Measurements from ENCODE around the gene OR51A7. TPM values are rescaled to one million over a fixed set of nuclear protein-coding genes. Genes with fewer than 3 reads are reported as not detected.
"Not testable (repeated sequence)": the region's sequence is repeated elsewhere in the genome, so short reads cannot be mapped to it uniquely, and the experiment has no call there.

Gene OR51A7
- not detected in 2 replicates for total RNA-seq (2014; rRNA removed; shearing (Covaris generic))
- not detected in 2 replicates for polyA plus RNA-seq (2014; cell fraction: nucleus; rRNA removed)

GRCh38 chr11:4903484-4903883 is at the start of gene OR51A7:
Gene OR51A7, plus strand, starts transcription at chr11:4903783. Its CDS starts 3,587 bp downstream, at chr11:4907370.
- DNase-seq (ENCODE audit: extremely low read depth, low read depth): no peak

GRCh38 chr11:4854286-4854685 is 49.3 kb upstream of the OR51A7 start:
- not testable (repeated sequence) for DNase-seq (ENCODE audit: extremely low read depth, low read depth)

GRCh38 chr11:4862447-4863236 is 40.9 kb upstream of the OR51A7 start:
- no peak for DNase-seq (ENCODE audit: extremely low read depth, low read depth)

GRCh38 chr11:4863876-4864275 is 39.7 kb upstream of the OR51A7 start:
- DNase-seq (ENCODE audit: extremely low read depth, low read depth): no peak

- no peak for DNase-seq (ENCODE audit: extremely low read depth, low read depth)
These were observed 37.7 kb upstream of the OR51A7 start for GRCh38 chr11:4865855-4866254.

GRCh38 chr11:4881188-4881587 is 22.4 kb upstream of the OR51A7 start:
- no peak for DNase-seq (ENCODE audit: extremely low read depth, low read depth)

GRCh38 chr11:4881860-4882500 is 21.6 kb upstream of the OR51A7 start, which contains the start of gene OR51T1:
Gene OR51T1, plus strand, starts transcription at chr11:4881900. Its CDS starts 0 bp downstream, at chr11:4881900.
- no peak for DNase-seq (ENCODE audit: extremely low read depth, low read depth)

GRCh38 chr11:4882543-4882942 is 21.0 kb upstream of the OR51A7 start:
- no peak for DNase-seq (ENCODE audit: extremely low read depth, low read depth)

- DNase-seq (ENCODE audit: extremely low read depth, low read depth): no peak
These were observed 19.2 kb upstream of the OR51A7 start for GRCh38 chr11:4884361-4884760.

- no peak for DNase-seq (ENCODE audit: extremely low read depth, low read depth)
These were observed 17.4 kb upstream of the OR51A7 start for GRCh38 chr11:4886186-4886585.

GRCh38 chr11:4887591-4887990 is 16.0 kb upstream of the OR51A7 start:
- DNase-seq (ENCODE audit: extremely low read depth, low read depth): no peak

- no peak for DNase-seq (ENCODE audit: extremely low read depth, low read depth)
These were observed 13.3 kb upstream of the OR51A7 start for GRCh38 chr11:4890279-4890678.

GRCh38 chr11:4891996-4892640 is 11.5 kb upstream of the OR51A7 start:
- DNase-seq (ENCODE audit: extremely low read depth, low read depth): no peak

GRCh38 chr11:4916581-4916980 is 13.0 kb downstream of the OR51A7 start:
- DNase-seq (ENCODE audit: extremely low read depth, low read depth): no peak

GRCh38 chr11:4919250-4919649 is 15.7 kb downstream of the OR51A7 start, which contains the start of gene OR51G2:
Gene OR51G2, minus strand, starts transcription at chr11:4919350. Its CDS starts 3,687 bp downstream, at chr11:4915663.
- DNase-seq (ENCODE audit: extremely low read depth, low read depth): no peak

- peak; percentile 2 for DNase-seq (ENCODE audit: extremely low read depth, low read depth)
These were observed 18.2 kb downstream of the OR51A7 start for GRCh38 chr11:4921796-4922195.

GRCh38 chr11:4922304-4922703 is 18.7 kb downstream of the OR51A7 start:
- peak; percentile 3 for DNase-seq (ENCODE audit: extremely low read depth, low read depth)

- no peak for DNase-seq (ENCODE audit: extremely low read depth, low read depth)
These were observed 20.7 kb downstream of the OR51A7 start, which contains the start of gene OR51G1 for GRCh38 chr11:4924239-4924638. Gene OR51G1, minus strand, starts transcription at chr11:4924339. Its CDS starts 0 bp downstream, at chr11:4924339.

GRCh38 chr11:4926608-4927007 is 23.0 kb downstream of the OR51A7 start:
- no peak for DNase-seq (ENCODE audit: extremely low read depth, low read depth)

- no peak for DNase-seq (ENCODE audit: extremely low read depth, low read depth)
These were observed 29.2 kb downstream of the OR51A7 start for GRCh38 chr11:4932751-4933150.

- DNase-seq (ENCODE audit: extremely low read depth, low read depth): no peak
These were observed 33.2 kb downstream of the OR51A7 start for GRCh38 chr11:4936745-4937144.

All from NCI-H460 (cell line).